WTC11 (cell line): ENCODE measurements around the gene ITGA5. TPM values are rescaled to one million over a fixed set of nuclear protein-coding genes. Genes with fewer than 3 reads are reported as not detected.

Experiments
- ATAC-seq: fragments of 200-7000 bp; cut with Tn5 transposase; 2 replicates; pipeline ENCODE4 v1.10.0; 2021; ENCODE audit warnings: mild to moderate bottlenecking, moderate library complexity
- CTCF ChIA-PET: fragments of 300-600 bp; sonication (Branson Sonifier 250); formaldehyde crosslinking; loops from one replicate; lab custom pipeline; 2021; ENCODE audit warnings: antibody characterized with exemption; lab: Charles Lee
- POLR2A ChIA-PET: fragments of 350-600 bp; sonication (Branson Sonifier 250); formaldehyde crosslinking; loops from one replicate; lab custom pipeline; 2021; ENCODE audit warnings: antibody characterized with exemption; lab: Charles Lee
- DNase-seq: peaks from one replicate; pipeline ENCODE4 v3.0.0; 2021; ENCODE audit warnings: low spot score
- H3K27ac Mint-ChIP-seq: 2 replicates; pipeline ENCODE4 v1.8.0; 2021; ENCODE audit warnings: mixed read lengths
- H3K27me3 Mint-ChIP-seq: 2 replicates; pipeline ENCODE4 v1.8.0; 2021; ENCODE audit warnings: low read depth, mild to moderate bottlenecking, moderate library complexity, mixed read lengths
- H3K36me3 Mint-ChIP-seq: 2 replicates; pipeline ENCODE4 v1.8.0; 2021; ENCODE audit warnings: mixed read lengths
- H3K4me1 Mint-ChIP-seq: 2 replicates; pipeline ENCODE4 v1.8.0; 2022; ENCODE audit warnings: mixed read lengths
- H3K4me3 Mint-ChIP-seq: 2 replicates; pipeline ENCODE4 v1.8.0; 2021; ENCODE audit warnings: mild to moderate bottlenecking, moderate library complexity, mixed read lengths
- H3K9me3 Mint-ChIP-seq: 2 replicates; pipeline ENCODE4 v1.8.0; 2021; ENCODE audit warnings: mixed read lengths
- CBFB ChIP-seq: sonication (generic); formaldehyde crosslinking; IDR thresholded peaks from 2 replicates; pipeline ENCODE4 v1.8.1; 2022; ENCODE audit warnings: mild to moderate bottlenecking, low read depth, missing genetic modification reagents
- CREB1 ChIP-seq: sonication (generic); formaldehyde crosslinking; IDR thresholded peaks from 2 replicates; pipeline ENCODE4 v1.8.0; 2023; ENCODE audit warnings: mild to moderate bottlenecking, missing genetic modification reagents
- ELF4 ChIP-seq: sonication (generic); formaldehyde crosslinking; IDR thresholded peaks from 2 replicates; pipeline ENCODE4 v1.8.1; 2022; ENCODE audit warnings: low read depth, mild to moderate bottlenecking, moderate library complexity, missing genetic modification reagents
- ETV6 ChIP-seq: sonication (generic); formaldehyde crosslinking; IDR thresholded peaks from 2 replicates; pipeline ENCODE4 v1.8.1; 2022; ENCODE audit warnings: mild to moderate bottlenecking, missing genetic modification reagents
- HMGXB4 ChIP-seq: sonication (generic); formaldehyde crosslinking; IDR thresholded peaks from 2 replicates; pipeline ENCODE4 v1.8.1; 2023; ENCODE audit warnings: mild to moderate bottlenecking, moderate library complexity, missing genetic modification reagents
- JAZF1 ChIP-seq: fragments of 250-450 bp; sonication (Bioruptor Pico); IDR thresholded peaks from 2 replicates; pipeline ENCODE4 v1.9.0; 2021; ENCODE audit warnings: moderate library complexity, mild to moderate bottlenecking, inconsistent platforms
- NFYB ChIP-seq: sonication (generic); formaldehyde crosslinking; conservative IDR thresholded peaks from 2 replicates; pipeline ENCODE4 v1.8.0; 2022; ENCODE audit warnings: low read depth, missing genetic modification reagents
- OVOL2 ChIP-seq: fragments of 250-450 bp; sonication (Bioruptor Pico); IDR thresholded peaks from 2 replicates; pipeline ENCODE4 v1.9.0; 2021; ENCODE audit warnings: mild to moderate bottlenecking, borderline replicate concordance
- SMAD3 ChIP-seq: sonication (generic); formaldehyde crosslinking; IDR thresholded peaks from 2 replicates; pipeline ENCODE4 v1.8.0; 2022; ENCODE audit warnings: missing genetic modification reagents, mild to moderate bottlenecking, borderline replicate concordance
- ZBTB43 ChIP-seq: sonication (generic); formaldehyde crosslinking; IDR thresholded peaks from 2 replicates; pipeline ENCODE4 v1.8.1; 2023; ENCODE audit warnings: mild to moderate bottlenecking, missing genetic modification reagents
- ZMAT4 ChIP-seq: fragments of 250-450 bp; sonication (Bioruptor Pico); IDR thresholded peaks from 2 replicates; pipeline ENCODE4 v1.9.0; 2021; ENCODE audit warnings: mild to moderate bottlenecking
- ZNF121 ChIP-seq: sonication (generic); formaldehyde crosslinking; IDR thresholded peaks from 2 replicates; pipeline ENCODE4 v1.8.0; 2023; ENCODE audit warnings: missing genetic modification reagents
- ZNF396 ChIP-seq: fragments of 250-450 bp; sonication (Bioruptor Pico); IDR thresholded peaks from 2 replicates; pipeline ENCODE4 v1.8.0; 2021; ENCODE audit warnings: mild to moderate bottlenecking, moderate library complexity, borderline replicate concordance
- ZNF671 ChIP-seq: fragments of 250-450 bp; sonication (Bioruptor Pico); IDR thresholded peaks from 2 replicates; pipeline ENCODE4 v1.8.0; 2021; ENCODE audit warnings: mild to moderate bottlenecking
- total RNA-seq: library from RNA; stranded (reverse); gene quantifications from 3 replicates; pipeline ENCODE4 v1.2.3, GENCODE V29; 2021
- TF ChIP-seq, protein P1 (sequence below): fragments of 250-450 bp; sonication (Bioruptor Pico); IDR thresholded peaks from 2 replicates; pipeline ENCODE4 v1.8.0; 2021; ENCODE audit warnings: mild to moderate bottlenecking
- TF ChIP-seq, protein P2 (sequence below): sonication (generic); formaldehyde crosslinking; conservative IDR thresholded peaks from 2 replicates; pipeline ENCODE4 v1.8.1; 2023; ENCODE audit warnings: mild to moderate bottlenecking, low read depth, missing genetic modification reagents, moderate library complexity
- TF ChIP-seq, protein P3 (sequence below): sonication (generic); formaldehyde crosslinking; IDR thresholded peaks from 2 replicates; pipeline ENCODE4 v1.8.1; 2022; ENCODE audit warnings: mild to moderate bottlenecking, missing genetic modification reagents, moderate library complexity, borderline replicate concordance
- TF ChIP-seq, protein P4 (sequence below): fragments of 250-450 bp; sonication (Bioruptor Pico); IDR thresholded peaks from 2 replicates; pipeline ENCODE4 v1.9.0; 2021; ENCODE audit warnings: mild to moderate bottlenecking, borderline replicate concordance
- TF ChIP-seq, protein P5 (sequence below): sonication (generic); formaldehyde crosslinking; IDR thresholded peaks from 2 replicates; pipeline ENCODE4 v1.8.1; 2022; ENCODE audit warnings: mild to moderate bottlenecking, moderate library complexity, missing genetic modification reagents

Gene ITGA5
- total RNA-seq, 1 experiment from 2014 or later: 21.9 TPM

GRCh38 chr12:54430471-54431069 is 11.5 kb upstream of the ITGA5 start:
- Mint-ChIP-seq H3K4me3 (no peak overlapping the region), H3K36me3 (no peaks in the 10 kb centered on the region), H3K4me1 (peaks cover 52% of the 10 kb centered on the region), H3K27me3 (peaks cover 94% of the 10 kb centered on the region), H3K9me3 (no peaks in the 10 kb centered on the region), H3K27ac (no peak overlapping the region)
- DNase-seq (no peak), ATAC-seq (no peak)
- TF ChIP-seq ZMAT4 (no peak), NFYB (no peak), CREB1 (CRISPR knock-in tag) (no peak), OVOL2 (no peak), HMGXB4 (CRISPR knock-in tag) (no peak), CBFB (CRISPR knock-in tag) (no peak), ZBTB43 (no peak), ETV6 (no peak), ELF4 (CRISPR knock-in tag) (no peak), ZNF396 (CRISPR knock-in tag) (no peak), ZNF121 (CRISPR knock-in tag) (no peak)
- TF ChIP-seq, protein P1, sequence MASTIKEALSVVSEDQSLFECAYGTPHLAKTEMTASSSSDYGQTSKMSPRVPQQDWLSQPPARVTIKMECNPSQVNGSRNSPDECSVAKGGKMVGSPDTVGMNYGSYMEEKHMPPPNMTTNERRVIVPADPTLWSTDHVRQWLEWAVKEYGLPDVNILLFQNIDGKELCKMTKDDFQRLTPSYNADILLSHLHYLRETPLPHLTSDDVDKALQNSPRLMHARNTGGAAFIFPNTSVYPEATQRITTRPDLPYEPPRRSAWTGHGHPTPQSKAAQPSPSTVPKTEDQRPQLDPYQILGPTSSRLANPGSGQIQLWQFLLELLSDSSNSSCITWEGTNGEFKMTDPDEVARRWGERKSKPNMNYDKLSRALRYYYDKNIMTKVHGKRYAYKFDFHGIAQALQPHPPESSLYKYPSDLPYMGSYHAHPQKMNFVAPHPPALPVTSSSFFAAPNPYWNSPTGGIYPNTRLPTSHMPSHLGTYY: no peak
- TF ChIP-seq, protein P2, sequence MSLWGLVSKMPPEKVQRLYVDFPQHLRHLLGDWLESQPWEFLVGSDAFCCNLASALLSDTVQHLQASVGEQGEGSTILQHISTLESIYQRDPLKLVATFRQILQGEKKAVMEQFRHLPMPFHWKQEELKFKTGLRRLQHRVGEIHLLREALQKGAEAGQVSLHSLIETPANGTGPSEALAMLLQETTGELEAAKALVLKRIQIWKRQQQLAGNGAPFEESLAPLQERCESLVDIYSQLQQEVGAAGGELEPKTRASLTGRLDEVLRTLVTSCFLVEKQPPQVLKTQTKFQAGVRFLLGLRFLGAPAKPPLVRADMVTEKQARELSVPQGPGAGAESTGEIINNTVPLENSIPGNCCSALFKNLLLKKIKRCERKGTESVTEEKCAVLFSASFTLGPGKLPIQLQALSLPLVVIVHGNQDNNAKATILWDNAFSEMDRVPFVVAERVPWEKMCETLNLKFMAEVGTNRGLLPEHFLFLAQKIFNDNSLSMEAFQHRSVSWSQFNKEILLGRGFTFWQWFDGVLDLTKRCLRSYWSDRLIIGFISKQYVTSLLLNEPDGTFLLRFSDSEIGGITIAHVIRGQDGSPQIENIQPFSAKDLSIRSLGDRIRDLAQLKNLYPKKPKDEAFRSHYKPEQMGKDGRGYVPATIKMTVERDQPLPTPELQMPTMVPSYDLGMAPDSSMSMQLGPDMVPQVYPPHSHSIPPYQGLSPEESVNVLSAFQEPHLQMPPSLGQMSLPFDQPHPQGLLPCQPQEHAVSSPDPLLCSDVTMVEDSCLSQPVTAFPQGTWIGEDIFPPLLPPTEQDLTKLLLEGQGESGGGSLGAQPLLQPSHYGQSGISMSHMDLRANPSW: no peak
- TF ChIP-seq, protein P3, sequence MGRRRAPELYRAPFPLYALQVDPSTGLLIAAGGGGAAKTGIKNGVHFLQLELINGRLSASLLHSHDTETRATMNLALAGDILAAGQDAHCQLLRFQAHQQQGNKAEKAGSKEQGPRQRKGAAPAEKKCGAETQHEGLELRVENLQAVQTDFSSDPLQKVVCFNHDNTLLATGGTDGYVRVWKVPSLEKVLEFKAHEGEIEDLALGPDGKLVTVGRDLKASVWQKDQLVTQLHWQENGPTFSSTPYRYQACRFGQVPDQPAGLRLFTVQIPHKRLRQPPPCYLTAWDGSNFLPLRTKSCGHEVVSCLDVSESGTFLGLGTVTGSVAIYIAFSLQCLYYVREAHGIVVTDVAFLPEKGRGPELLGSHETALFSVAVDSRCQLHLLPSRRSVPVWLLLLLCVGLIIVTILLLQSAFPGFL (CRISPR knock-in tag): no peak
- CTCF ChIA-PET: interaction anchor here (0.8 to 12.5 kb wide), 6 partner anchors 9 to 130 kb away, joined by 3 to 230 read pairs (median 4); no protein-coding TSS in a partner anchor
- POLR2A ChIA-PET: no interaction called here

DNA sequence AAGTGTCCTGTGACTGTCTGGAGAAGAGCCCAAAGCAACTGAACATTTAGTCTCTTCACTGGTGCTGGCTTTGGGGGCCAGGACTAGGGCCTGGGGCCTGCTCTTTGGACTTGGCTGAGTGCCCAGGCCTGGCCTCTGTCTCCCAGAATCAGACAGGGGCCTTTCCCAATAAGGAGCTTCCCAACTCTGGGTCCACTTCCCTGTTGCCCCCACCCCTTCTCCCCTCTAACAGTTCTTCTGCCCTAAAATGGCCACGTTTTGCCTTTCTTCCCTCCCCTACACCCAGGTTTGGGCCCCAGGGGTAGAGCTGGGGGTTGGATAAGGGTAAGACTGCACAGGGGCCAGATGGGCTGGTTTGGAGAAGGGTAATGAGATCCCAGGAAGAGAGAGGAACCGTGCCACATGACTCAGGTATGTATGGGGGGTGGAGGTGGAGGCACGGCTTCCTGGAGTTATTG is 10.0 kb upstream of the ITGA5 start:
- DNase-seq (no peak), ATAC-seq (no peak)
- Mint-ChIP-seq H3K27ac (no peak overlapping the region), H3K9me3 (no peaks in the 10 kb centered on the region), H3K27me3 (peaks cover 91% of the 10 kb centered on the region), H3K4me3 (no peak overlapping the region), H3K36me3 (no peaks in the 10 kb centered on the region), H3K4me1 (peaks cover 54% of the 10 kb centered on the region)
- POLR2A ChIA-PET: interaction anchor here (0.5 to 1.2 kb wide), 2 partner anchors 30 to 75 kb away, joined by 3 to 4 read pairs; no protein-coding TSS in a partner anchor
- CTCF ChIA-PET: interaction anchor here (1.0 to 12.5 kb wide), 14 partner anchors 9 to 151 kb away, joined by 3 to 230 read pairs (median 5); no protein-coding TSS in a partner anchor
- TF ChIP-seq ZNF671 (no peak), SMAD3 (CRISPR knock-in tag) (no peak), JAZF1 (CRISPR knock-in tag) (no peak)
- TF ChIP-seq, protein P1: no peak
- TF ChIP-seq, protein P4, sequence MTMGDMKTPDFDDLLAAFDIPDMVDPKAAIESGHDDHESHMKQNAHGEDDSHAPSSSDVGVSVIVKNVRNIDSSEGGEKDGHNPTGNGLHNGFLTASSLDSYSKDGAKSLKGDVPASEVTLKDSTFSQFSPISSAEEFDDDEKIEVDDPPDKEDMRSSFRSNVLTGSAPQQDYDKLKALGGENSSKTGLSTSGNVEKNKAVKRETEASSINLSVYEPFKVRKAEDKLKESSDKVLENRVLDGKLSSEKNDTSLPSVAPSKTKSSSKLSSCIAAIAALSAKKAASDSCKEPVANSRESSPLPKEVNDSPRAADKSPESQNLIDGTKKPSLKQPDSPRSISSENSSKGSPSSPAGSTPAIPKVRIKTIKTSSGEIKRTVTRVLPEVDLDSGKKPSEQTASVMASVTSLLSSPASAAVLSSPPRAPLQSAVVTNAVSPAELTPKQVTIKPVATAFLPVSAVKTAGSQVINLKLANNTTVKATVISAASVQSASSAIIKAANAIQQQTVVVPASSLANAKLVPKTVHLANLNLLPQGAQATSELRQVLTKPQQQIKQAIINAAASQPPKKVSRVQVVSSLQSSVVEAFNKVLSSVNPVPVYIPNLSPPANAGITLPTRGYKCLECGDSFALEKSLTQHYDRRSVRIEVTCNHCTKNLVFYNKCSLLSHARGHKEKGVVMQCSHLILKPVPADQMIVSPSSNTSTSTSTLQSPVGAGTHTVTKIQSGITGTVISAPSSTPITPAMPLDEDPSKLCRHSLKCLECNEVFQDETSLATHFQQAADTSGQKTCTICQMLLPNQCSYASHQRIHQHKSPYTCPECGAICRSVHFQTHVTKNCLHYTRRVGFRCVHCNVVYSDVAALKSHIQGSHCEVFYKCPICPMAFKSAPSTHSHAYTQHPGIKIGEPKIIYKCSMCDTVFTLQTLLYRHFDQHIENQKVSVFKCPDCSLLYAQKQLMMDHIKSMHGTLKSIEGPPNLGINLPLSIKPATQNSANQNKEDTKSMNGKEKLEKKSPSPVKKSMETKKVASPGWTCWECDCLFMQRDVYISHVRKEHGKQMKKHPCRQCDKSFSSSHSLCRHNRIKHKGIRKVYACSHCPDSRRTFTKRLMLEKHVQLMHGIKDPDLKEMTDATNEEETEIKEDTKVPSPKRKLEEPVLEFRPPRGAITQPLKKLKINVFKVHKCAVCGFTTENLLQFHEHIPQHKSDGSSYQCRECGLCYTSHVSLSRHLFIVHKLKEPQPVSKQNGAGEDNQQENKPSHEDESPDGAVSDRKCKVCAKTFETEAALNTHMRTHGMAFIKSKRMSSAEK (CRISPR knock-in tag): no peak
- TF ChIP-seq, protein P5, sequence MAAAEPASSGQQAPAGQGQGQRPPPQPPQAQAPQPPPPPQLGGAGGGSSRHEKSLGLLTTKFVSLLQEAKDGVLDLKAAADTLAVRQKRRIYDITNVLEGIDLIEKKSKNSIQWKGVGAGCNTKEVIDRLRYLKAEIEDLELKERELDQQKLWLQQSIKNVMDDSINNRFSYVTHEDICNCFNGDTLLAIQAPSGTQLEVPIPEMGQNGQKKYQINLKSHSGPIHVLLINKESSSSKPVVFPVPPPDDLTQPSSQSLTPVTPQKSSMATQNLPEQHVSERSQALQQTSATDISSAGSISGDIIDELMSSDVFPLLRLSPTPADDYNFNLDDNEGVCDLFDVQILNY (CRISPR knock-in tag): no peak
